Measurements from ENCODE around the gene MYO6.

The MYO6 gene

GRCh38 chr6:75843396-75843795 is 94.4 kb downstream of the MYO6 start:
- H3K79me2 ChIP-seq (ENCODE audit: insufficient read depth, low read length) = no peaks in the 10 kb centered on the region

GRCh38 chr6:75848274-75848673 is 99.2 kb downstream of the MYO6 start:
- Histone ChIP-seq H3K9ac (ENCODE audit: low read length) (no peak overlapping the region), H3K27me3 (ENCODE audit: insufficient read depth, low read length) (no peaks in the 10 kb centered on the region), H3K4me3 (ENCODE audit: low read depth, low read length, poor library complexity, severe bottlenecking) (no peak overlapping the region), H4K20me1 (ENCODE audit: insufficient read depth, low read length) (no peaks in the 10 kb centered on the region), H3K27ac (ENCODE audit: low read depth, low read length, poor library complexity, severe bottlenecking) (no peak overlapping the region), H2AFZ (ENCODE audit: low read length) (no peak overlapping the region), H3K9me3 (ENCODE audit: low read length) (no peaks in the 10 kb centered on the region), H3K36me3 (ENCODE audit: insufficient read depth, low read length) (no peaks in the 10 kb centered on the region), H3K9me2 (ENCODE audit: low read depth, low read length) (no peaks in the 10 kb centered on the region), H3K4me2 (ENCODE audit: low read length) (no peak overlapping the region), H3F3A (ENCODE audit: insufficient read depth, low read length) (no peaks in the 10 kb centered on the region), H3K4me1 (ENCODE audit: insufficient read depth, low read length, severe bottlenecking) (no peaks in the 10 kb centered on the region), H3K79me2 (ENCODE audit: insufficient read depth, low read length) (no peaks in the 10 kb centered on the region)
- TF ChIP-seq EZH2 (IDR thresholded peaks at IDR 0.05; ENCODE audit: borderline replicate concordance, low read length) (no peak), CTCF (IDR thresholded peaks at IDR 0.05; ENCODE audit: low read length) (no peak)

More at GRCh38 chr6:75843396-75843795, 94.4 kb downstream of the MYO6 start:
- no peak for TF ChIP-seq CTCF (IDR thresholded peaks at IDR 0.05; ENCODE audit: low read length)
- no peak for TF ChIP-seq EZH2 (IDR thresholded peaks at IDR 0.05; ENCODE audit: borderline replicate concordance, low read length)
- H2AFZ ChIP-seq (ENCODE audit: low read length) = no peak overlapping the region
- H4K20me1 ChIP-seq (ENCODE audit: insufficient read depth, low read length) = no peaks in the 10 kb centered on the region
- no peak overlapping the region for H3K4me2 ChIP-seq (ENCODE audit: low read length)
- no peak overlapping the region for H3K4me3 ChIP-seq (ENCODE audit: low read depth, low read length, poor library complexity, severe bottlenecking)
- H3K4me1 ChIP-seq (ENCODE audit: insufficient read depth, low read length, severe bottlenecking) = no peaks in the 10 kb centered on the region
- H3K27ac ChIP-seq (ENCODE audit: low read depth, low read length, poor library complexity, severe bottlenecking) = no peak overlapping the region
- no peaks in the 10 kb centered on the region for H3K9me2 ChIP-seq (ENCODE audit: low read depth, low read length)
- H3K9ac ChIP-seq (ENCODE audit: low read length) = no peak overlapping the region
- H3F3A ChIP-seq (ENCODE audit: insufficient read depth, low read length) = no peaks in the 10 kb centered on the region
- no peaks in the 10 kb centered on the region for H3K36me3 ChIP-seq (ENCODE audit: insufficient read depth, low read length)
- H3K27me3 ChIP-seq (ENCODE audit: insufficient read depth, low read length) = no peaks in the 10 kb centered on the region
- no peaks in the 10 kb centered on the region for H3K9me3 ChIP-seq (ENCODE audit: low read length)

- H3K27me3 ChIP-seq (ENCODE audit: insufficient read depth, low read length) = no peaks in the 10 kb centered on the region
- no peak overlapping the region for H3K9ac ChIP-seq (ENCODE audit: low read length)
- no peaks in the 10 kb centered on the region for H4K20me1 ChIP-seq (ENCODE audit: insufficient read depth, low read length)
- no peak overlapping the region for H3K4me3 ChIP-seq (ENCODE audit: low read depth, low read length, poor library complexity, severe bottlenecking)
- no peaks in the 10 kb centered on the region for H3K36me3 ChIP-seq (ENCODE audit: insufficient read depth, low read length)
- no peak overlapping the region for H2AFZ ChIP-seq (ENCODE audit: low read length)
- no peak overlapping the region for H3K27ac ChIP-seq (ENCODE audit: low read depth, low read length, poor library complexity, severe bottlenecking)
- H3K79me2 ChIP-seq (ENCODE audit: insufficient read depth, low read length) = no peaks in the 10 kb centered on the region
- no peaks in the 10 kb centered on the region for H3K4me1 ChIP-seq (ENCODE audit: insufficient read depth, low read length, severe bottlenecking)
- H3F3A ChIP-seq (ENCODE audit: insufficient read depth, low read length) = no peaks in the 10 kb centered on the region
- no peak overlapping the region for H3K4me2 ChIP-seq (ENCODE audit: low read length)
- H3K9me3 ChIP-seq (ENCODE audit: low read length) = no peaks in the 10 kb centered on the region
- no peaks in the 10 kb centered on the region for H3K9me2 ChIP-seq (ENCODE audit: low read depth, low read length)
- TF ChIP-seq EZH2 (IDR thresholded peaks at IDR 0.05; ENCODE audit: borderline replicate concordance, low read length) = no peak
- TF ChIP-seq CTCF (IDR thresholded peaks at IDR 0.05; ENCODE audit: low read length) = no peak
Measured at GRCh38 chr6:75849329-75850025, 100.4 kb downstream of the MYO6 start.

Measured in OCI-LY1 (cell line).